Hepatic stellate cell (primary cell): ENCODE results near the gene LFNG.

Experiments
- DNase-seq: peaks from one replicate; pipeline ENCODE4 v3.0.0; 2011; ENCODE audit warnings: low spot score

LFNG gene

GRCh38 chr7:2517026-2517425 lies 2.5 kb upstream of the LFNG start:
- DNase-seq = peak; percentile 97

- DNase-seq = no peak
Measured at GRCh38 chr7:2517678-2518507, 1.7 kb upstream of the LFNG start.

GRCh38 chr7:2518737-2519118 lies 846 bp upstream of the LFNG start:
- no peak for DNase-seq

GRCh38 chr7:2520131-2520760 lies 672 bp downstream of the LFNG start:
- DNase-seq = peak; percentile 67

- DNase-seq = no peak
Measured at GRCh38 chr7:2520761-2521290, 1.3 kb downstream of the LFNG start.

GRCh38 chr7:2521341-2521745 lies 1.8 kb downstream of the LFNG start:
- DNase-seq = no peak

- DNase-seq = no peak
Measured at GRCh38 chr7:2521952-2522591, 2.5 kb downstream of the LFNG start.

- DNase-seq = peak; percentile 67
Measured at GRCh38 chr7:2522780-2523433, 3.3 kb downstream of the LFNG start.

GRCh38 chr7:2523461-2523936 lies 3.9 kb downstream of the LFNG start:
- DNase-seq = no peak

GRCh38 chr7:2523941-2524807 lies 4.6 kb downstream of the LFNG start:
- peak; percentile 84 for DNase-seq

- no peak for DNase-seq
Measured at GRCh38 chr7:2524808-2525657, 5.5 kb downstream of the LFNG start.

- no peak for DNase-seq
Measured at GRCh38 chr7:2525658-2526630, 6.4 kb downstream of the LFNG start.

- DNase-seq = no peak
Measured at GRCh38 chr7:2526659-2527504, 7.3 kb downstream of the LFNG start.

GRCh38 chr7:2527505-2528467 lies 8.2 kb downstream of the LFNG start:
- DNase-seq = peak; percentile 80

GRCh38 chr7:2528481-2529095 lies 9.0 kb downstream of the LFNG start:
- no peak for DNase-seq
